Ishikawa (cell line): ENCODE data around the gene COL16A1.

Experiments
- CEBPB ChIP-seq: IDR thresholded peaks from 2 replicates; pipeline ENCODE4 v1.6.1; 2012
- CREB1 ChIP-seq: IDR thresholded peaks from 2 replicates; pipeline ENCODE4 v1.6.1; 2012; ENCODE audit warnings: low read depth
- EGR1 ChIP-seq: IDR thresholded peaks from 2 replicates; pipeline ENCODE4 v1.6.1; 2012
- EP300 ChIP-seq: IDR thresholded peaks from 2 replicates; pipeline ENCODE4 v1.6.1; 2012; ENCODE audit warnings: borderline replicate concordance
- FOXM1 ChIP-seq: IDR thresholded peaks from 2 replicates; pipeline ENCODE4 v1.6.1; 2012; ENCODE audit warnings: low read depth, borderline replicate concordance
- MAX ChIP-seq: IDR thresholded peaks from 2 replicates; pipeline ENCODE4 v1.6.1; 2012
- NFIC ChIP-seq: IDR thresholded peaks from 2 replicates; pipeline ENCODE4 v1.6.1; 2012
- RAD21 ChIP-seq: IDR thresholded peaks from 2 replicates; pipeline ENCODE4 v1.6.1; 2012; ENCODE audit warnings: low read depth
- TAF1 ChIP-seq: IDR thresholded peaks from 2 replicates; pipeline ENCODE4 v1.6.1; 2012; ENCODE audit warnings: low read depth, mild to moderate bottlenecking
- TCF12 ChIP-seq: IDR thresholded peaks from 2 replicates; pipeline ENCODE4 v1.6.1; 2012; ENCODE audit warnings: low read depth
- TEAD4 ChIP-seq: IDR thresholded peaks from 2 replicates; pipeline ENCODE4 v1.6.1; 2012
- YY1 ChIP-seq: IDR thresholded peaks from 2 replicates; pipeline ENCODE4 v1.6.1; 2012; ENCODE audit warnings: low read depth
- ZBTB7A ChIP-seq: IDR thresholded peaks from 2 replicates; pipeline ENCODE4 v1.6.1; 2012; ENCODE audit warnings: low read depth
- TF ChIP-seq, protein P1 (sequence below): IDR thresholded peaks from 2 replicates; pipeline ENCODE4 v1.6.1; 2012; ENCODE audit warnings: low read depth, mild to moderate bottlenecking
- TF ChIP-seq, protein P2 (sequence below): IDR thresholded peaks from 2 replicates; pipeline ENCODE4 v1.6.1; 2012

COL16A1 gene

DNA sequence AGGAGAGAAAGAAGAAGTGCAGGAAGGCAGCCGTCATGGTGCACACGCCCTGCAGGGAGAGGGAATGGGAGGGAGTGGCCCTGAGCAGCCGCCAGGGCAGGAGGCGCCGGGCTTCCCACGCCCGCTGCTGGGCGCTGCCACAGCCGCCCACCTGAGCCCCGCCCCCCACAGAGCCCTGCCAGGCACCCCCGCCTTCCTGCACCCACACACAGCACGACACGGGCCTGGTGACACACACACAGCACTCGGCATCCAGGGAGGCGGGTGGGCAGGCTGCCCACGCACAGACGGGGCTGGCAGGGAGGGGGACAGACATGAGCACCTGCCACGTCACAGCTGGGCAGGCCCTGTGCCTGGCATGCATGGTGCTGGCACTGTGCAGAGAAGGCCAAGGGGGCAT lies 32.9 kb upstream of the COL16A1 start:
- TF ChIP-seq TCF12: no peak
- TF ChIP-seq, protein P1, sequence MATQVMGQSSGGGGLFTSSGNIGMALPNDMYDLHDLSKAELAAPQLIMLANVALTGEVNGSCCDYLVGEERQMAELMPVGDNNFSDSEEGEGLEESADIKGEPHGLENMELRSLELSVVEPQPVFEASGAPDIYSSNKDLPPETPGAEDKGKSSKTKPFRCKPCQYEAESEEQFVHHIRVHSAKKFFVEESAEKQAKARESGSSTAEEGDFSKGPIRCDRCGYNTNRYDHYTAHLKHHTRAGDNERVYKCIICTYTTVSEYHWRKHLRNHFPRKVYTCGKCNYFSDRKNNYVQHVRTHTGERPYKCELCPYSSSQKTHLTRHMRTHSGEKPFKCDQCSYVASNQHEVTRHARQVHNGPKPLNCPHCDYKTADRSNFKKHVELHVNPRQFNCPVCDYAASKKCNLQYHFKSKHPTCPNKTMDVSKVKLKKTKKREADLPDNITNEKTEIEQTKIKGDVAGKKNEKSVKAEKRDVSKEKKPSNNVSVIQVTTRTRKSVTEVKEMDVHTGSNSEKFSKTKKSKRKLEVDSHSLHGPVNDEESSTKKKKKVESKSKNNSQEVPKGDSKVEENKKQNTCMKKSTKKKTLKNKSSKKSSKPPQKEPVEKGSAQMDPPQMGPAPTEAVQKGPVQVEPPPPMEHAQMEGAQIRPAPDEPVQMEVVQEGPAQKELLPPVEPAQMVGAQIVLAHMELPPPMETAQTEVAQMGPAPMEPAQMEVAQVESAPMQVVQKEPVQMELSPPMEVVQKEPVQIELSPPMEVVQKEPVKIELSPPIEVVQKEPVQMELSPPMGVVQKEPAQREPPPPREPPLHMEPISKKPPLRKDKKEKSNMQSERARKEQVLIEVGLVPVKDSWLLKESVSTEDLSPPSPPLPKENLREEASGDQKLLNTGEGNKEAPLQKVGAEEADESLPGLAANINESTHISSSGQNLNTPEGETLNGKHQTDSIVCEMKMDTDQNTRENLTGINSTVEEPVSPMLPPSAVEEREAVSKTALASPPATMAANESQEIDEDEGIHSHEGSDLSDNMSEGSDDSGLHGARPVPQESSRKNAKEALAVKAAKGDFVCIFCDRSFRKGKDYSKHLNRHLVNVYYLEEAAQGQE: no peak
- TF ChIP-seq TEAD4: peak; percentile 57
- peak; percentile 96 for TF ChIP-seq EGR1
- no peak for TF ChIP-seq FOXM1
- no peak; the same call in 1 of the 2 replicates for TF ChIP-seq NFIC
- TF ChIP-seq CREB1: no peak
- peak; percentile 40; the same call in 1 of the 2 replicates for TF ChIP-seq EP300
- TF ChIP-seq, protein P2, sequence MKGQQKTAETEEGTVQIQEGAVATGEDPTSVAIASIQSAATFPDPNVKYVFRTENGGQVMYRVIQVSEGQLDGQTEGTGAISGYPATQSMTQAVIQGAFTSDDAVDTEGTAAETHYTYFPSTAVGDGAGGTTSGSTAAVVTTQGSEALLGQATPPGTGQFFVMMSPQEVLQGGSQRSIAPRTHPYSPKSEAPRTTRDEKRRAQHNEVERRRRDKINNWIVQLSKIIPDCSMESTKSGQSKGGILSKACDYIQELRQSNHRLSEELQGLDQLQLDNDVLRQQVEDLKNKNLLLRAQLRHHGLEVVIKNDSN: no peak
- TF ChIP-seq RAD21: no peak
- TF ChIP-seq MAX: peak; percentile 39; the same call in 1 of the 2 replicates
- TF ChIP-seq YY1: no peak
- no peak for TF ChIP-seq TAF1
- TF ChIP-seq CEBPB: no peak
- TF ChIP-seq ZBTB7A: no peak; the same call in 1 of the 2 replicates

GRCh38 chr1:31735571-31735970 lies 31.8 kb upstream of the COL16A1 start:
- TF ChIP-seq YY1 (no peak), EGR1 (no peak), CEBPB (no peak), CREB1 (no peak), TAF1 (no peak), TCF12 (no peak)

DNA sequence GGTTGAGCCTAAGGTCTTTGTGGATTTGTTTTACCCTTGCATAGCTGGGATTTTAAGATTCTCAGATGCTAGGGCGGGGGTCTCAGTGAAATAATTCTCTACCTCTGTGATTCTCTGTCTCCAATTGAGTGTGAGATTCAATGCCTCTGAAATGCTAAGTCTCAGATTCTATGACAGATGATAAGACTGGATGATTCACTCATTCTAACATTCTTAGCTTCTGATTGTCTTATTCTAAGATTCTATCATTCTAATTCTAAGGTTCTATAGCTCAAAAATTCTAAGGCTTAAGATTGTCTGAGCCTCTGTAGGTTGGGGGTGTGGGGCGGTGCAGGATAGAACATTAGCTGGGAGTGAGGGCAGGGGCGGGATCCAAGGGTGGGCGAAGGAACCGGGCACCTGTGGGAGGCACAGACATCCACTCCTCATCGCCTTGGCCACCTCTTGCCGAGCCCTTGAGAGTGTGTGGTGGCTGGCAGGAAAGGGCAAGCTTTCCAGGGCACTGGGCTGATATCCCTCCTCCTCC lies 30.8 kb upstream of the COL16A1 start:
- no peak for TF ChIP-seq TAF1
- TF ChIP-seq CEBPB: no peak
- no peak for TF ChIP-seq NFIC
- TF ChIP-seq, protein P1: no peak
- no peak for TF ChIP-seq TEAD4
- TF ChIP-seq FOXM1: no peak
- TF ChIP-seq ZBTB7A: no peak
- no peak for TF ChIP-seq MAX
- TF ChIP-seq, protein P2: no peak
- no peak for TF ChIP-seq EGR1
- no peak for TF ChIP-seq RAD21
- TF ChIP-seq YY1: no peak
- TF ChIP-seq EP300: no peak
- no peak for TF ChIP-seq TCF12

GRCh38 chr1:31733389-31734219 lies 29.8 kb upstream of the COL16A1 start:
- no peak for TF ChIP-seq EP300
- TF ChIP-seq, protein P2: no peak
- TF ChIP-seq CREB1: no peak
- TF ChIP-seq TAF1: no peak

DNA sequence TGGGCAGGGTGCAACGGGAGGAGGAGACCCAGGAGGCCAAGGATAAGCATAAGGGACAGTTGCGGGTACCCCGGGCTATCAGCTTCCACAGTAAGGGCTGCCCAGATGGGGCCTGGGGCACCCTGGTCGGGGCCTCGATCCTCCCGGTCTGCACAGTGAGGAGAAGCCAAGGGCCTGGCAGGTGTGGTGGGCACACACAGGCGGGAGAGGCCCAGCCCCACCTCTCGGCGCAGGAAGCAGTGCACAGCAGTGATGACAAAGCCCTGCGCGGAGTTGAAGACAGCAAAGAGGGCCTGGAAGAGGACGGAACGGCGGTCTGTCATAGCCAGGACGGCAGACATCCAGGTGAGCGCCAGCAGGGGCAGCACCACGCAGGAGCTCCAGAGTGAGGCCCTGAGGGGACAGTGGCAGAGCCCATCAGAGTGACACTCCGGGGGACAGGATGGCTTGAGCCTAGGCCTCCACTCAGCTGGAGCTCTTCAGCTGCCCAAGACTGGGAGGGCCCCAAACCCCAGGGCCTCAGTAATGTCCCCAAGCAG lies 29.0 kb upstream of the COL16A1 start:
- TF ChIP-seq YY1: no peak
- no peak for TF ChIP-seq FOXM1
- no peak for TF ChIP-seq CEBPB
- no peak for TF ChIP-seq EP300
- no peak for TF ChIP-seq ZBTB7A
- no peak for TF ChIP-seq TAF1
- TF ChIP-seq CREB1: no peak
- TF ChIP-seq, protein P2: no peak
- TF ChIP-seq NFIC: no peak
- TF ChIP-seq TCF12: no peak
